HG02840 (cell line): Measurements from ENCODE around the gene MOCS3.

ENCODE experiments used
- ATAC-seq: cut with Tn5 transposase; IDR thresholded peaks from one replicate; pipeline ENCODE4 v1.9.1; 2021; ENCODE audit warnings: mild to moderate bottlenecking, moderate library complexity, moderate number of reproducible peaks; ENCODE audit not compliant: unreplicated experiment, low FRiP score

The MOCS3 gene

DNA sequence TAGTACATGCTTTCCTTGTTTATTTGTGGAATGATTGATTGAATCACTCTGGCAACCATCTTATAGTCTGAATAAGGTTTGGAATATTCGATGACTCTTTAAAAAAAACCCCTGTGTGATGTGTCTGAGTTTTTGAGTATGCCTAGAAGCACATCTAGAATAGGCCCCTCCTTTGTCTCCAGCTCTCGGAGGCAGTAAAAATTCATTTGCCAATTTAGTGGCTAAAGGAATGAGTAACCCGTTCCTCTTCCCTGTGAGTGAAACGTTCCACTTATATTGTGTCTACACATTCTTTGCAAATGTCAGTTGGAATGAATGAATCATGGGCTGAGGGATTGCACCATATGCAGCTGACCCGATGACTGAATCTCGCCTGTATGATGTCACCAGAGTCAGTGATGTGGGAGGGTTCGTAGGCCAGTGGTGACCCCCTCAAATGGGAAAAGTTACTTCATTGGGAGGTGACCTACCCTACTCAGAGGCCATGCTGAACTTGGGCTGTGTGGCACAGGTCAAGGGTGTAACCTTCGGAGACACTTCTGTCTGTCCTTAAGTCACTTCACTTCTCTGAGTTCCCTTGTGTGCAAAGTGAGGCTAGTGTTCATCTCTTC, 21.6 kb downstream of the MOCS3 start:
- no peak for ATAC-seq

DNA sequence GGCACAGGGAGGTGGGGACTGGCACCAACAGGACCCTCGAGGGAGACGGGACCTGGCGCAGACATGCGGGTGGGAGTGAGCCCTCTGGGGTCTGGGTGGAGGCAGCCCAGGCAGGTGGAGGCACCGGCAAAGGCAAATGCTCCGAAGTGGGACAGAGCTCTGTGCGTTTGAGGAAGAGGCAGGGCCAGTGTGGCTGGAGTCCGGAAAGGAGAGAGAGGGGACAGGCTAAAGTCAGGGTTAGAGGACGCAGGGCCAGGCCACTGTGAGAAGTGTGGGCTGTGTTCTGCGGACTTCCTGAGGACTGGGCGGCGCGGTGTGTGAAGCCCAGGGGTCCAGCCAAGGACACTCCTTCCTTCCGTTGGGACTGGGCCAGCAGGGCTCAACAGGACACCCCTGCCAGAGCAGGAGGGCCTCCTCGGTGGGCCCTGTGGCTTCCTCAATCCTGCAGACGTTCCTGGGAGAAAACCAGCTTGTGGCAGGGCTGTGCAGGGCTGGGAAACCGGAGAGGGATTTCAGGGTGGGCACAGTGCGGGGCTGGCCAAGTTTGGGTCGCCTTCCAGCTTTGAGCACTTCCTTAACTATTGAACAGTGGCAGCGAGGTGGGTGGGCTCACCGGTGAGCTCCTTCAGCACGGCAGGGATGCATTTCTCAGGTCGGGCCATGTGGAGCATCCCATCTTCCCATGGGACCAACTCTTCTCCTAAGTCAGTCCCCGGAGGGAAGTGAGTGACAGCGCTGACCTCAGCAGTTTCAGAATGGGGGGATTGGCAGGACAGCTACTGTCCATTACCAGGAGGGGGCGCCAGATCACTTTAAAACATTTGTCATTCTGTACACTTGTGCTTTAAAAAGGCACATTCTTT, 22.5 kb downstream of the MOCS3 start:
- ATAC-seq: no peak

DNA sequence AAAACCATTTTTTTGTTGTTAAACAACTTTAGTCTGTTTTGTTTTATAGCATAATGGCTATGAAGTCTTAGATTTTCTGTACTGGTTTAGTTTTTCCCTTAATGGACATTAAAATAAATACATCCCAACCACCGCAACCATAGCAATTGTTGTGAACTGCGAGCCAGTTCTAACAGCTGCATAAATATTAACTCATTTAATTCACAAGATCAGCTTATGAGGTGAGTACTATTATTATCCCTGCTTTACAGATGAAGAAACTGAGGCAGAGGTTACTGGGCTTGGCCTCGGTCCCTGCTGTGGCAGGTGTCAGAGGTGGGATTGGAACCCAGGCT, 23.1 kb downstream of the MOCS3 start:
- ATAC-seq: no peak

DNA sequence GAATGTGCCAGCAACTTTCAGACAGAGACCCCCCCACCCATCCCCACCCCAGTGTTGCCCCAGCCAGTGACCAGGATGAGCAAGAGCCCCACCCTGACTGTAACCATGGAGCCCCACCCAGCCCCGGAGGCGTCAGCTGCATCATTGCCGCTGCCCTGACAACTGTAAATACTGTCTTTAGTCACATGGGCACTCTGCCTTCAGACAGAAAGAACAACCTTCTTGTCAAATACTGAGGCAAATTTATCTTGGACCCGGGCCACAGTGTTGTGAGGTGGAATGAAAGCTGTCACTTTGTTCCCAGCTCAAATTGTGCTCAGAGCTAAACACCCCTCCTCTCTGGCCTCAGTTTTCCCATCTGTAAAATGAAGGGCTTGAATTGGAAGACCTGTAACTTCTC, 23.7 kb downstream of the MOCS3 start:
- no peak for ATAC-seq

DNA sequence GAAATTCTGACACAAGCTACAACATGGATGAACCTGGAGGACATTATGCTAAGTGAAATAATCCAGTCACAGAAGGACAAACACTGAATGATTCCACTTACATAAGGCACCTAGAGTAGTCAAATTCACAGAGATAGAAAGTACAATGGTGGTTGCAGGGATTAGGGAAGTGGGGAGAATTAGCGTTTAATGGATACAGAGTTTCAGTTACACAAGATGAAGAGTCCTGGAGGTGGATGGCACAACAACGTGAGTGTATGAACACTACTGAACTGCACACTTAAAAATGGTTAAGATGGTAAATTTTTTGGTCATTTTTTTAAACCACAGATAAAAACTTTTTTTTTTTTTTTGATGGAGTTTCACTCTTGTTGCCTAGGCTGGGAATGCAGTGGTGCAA, 24.7 kb downstream of the MOCS3 start:
- ATAC-seq: no peak

DNA sequence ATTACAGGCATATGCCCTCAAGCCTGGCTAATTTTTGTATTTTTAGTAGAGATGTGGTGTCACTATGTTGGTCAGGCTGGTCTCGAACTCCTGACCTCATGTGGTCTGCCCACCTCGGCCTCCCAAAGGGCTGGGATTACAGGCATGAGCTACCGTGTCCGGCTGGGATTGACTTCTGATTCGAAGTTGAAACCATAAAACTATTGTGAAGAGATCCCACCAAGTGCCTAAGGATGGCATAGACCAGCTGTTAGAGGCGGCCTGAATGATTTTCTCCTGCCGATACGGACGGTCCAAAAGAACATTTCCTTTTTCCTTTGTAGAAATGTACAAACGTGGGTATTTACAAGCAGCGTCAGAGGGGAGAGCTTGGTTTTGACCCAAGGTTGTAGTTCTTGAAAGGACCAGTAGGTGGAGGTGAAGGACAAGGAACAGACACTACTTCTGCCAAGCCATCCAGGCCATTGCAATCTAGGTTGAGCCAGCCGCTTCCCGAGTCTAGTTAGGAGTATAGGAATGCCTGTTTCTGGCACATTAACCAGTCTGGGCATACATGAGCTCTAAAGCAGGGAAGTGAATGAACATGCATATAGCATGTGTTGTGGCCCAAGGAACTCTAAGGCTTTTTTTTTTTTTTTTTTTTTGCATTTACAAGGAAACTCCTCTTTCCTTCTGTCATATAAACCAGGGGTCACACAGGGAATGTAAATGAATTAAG, 29.0 kb downstream of the MOCS3 start:
- no peak for ATAC-seq

DNA sequence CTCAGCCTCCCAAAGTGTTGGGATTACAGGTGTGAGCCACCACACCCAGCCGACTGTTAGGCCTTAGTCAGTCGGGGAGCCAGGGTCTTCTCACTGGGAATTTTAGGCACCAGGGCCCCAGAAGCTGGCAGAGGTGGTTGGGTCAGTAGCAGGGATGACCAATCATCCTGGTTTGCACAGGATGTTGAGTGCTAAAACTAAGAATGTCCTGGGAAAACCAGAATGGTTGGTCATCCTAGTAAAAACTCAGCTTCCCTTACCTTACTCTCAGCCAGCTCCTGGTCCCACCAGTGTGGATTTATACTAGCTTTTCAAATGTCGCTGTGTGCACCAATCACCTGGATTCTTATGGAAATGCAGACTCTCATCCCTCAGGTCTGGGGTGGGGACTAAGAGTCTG, 32.5 kb downstream of the MOCS3 start:
- ATAC-seq: no peak

DNA sequence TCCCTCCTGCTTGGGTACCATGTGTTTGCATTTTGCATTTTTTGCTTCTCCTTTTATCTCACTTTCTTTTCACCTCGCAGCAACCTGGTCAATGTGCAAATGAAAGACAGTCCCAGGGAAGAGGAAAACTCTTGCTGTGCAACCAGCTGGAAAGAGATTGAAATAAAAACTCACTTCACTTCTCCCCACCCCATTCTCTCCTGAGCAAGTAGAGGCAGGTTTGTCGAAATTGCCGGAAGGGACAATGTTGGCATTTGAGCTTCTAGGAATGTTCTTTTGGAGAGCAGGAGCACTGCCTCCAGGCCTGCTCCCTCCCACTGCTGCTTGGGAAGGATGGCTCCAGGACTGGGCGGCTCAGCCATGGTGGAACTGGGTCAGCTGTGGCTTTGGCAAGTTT, 33.7 kb downstream of the MOCS3 start:
- ATAC-seq: no peak

DNA sequence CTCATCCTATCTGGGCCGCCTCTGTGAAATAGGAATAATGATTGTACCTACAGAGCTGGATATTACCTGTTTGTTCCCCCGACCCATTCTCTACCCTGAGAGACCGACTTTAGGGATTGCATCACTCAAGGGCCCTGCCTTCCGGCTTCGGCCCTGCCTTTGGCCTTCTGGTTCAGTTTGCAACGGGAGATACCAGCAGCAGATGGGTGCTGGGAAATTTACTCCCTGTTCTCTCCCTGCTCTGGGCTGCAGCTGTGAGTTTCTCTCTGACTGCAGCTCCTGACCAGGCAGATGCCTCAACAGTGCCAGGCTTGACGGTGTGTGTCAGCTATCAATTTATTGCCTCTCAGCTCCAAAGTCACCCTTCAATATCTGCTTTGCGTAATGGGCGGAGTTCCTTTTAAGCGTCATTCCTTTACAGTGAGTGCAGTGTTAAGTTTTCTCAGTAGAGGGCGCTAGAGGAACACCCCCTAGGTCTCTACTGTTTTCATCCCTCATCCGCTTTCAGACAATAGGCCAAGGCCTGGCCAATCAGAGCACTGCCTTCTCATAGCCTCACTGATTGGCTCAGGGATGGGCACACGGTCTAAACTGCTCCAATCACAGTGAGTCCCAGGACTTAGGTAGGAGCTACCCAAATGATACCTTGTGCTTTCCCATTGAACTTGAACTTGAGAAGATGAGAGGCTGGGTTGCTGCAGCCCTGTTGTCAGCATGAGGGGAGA, 34.3 kb downstream of the MOCS3 start:
- ATAC-seq: no peak

DNA sequence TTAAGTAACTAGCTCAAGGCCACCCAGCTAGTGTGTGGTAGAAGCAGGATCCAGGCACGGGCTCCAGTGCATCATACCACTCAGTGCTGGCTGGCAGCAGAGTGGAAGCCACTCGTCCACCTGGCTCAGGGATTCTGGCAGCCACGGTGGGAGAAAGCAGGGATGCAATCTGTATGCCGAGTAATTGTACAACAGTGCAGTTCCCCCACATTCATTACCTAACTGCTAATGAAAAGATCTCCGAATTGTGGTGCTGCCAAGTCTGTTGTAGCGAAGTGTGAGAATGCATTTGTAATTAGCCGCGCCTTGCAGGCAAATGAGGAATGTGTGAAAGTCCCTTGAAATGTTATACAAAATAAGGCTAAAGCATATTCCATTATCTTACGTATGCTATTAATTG, 35.3 kb downstream of the MOCS3 start:
- ATAC-seq: no peak

DNA sequence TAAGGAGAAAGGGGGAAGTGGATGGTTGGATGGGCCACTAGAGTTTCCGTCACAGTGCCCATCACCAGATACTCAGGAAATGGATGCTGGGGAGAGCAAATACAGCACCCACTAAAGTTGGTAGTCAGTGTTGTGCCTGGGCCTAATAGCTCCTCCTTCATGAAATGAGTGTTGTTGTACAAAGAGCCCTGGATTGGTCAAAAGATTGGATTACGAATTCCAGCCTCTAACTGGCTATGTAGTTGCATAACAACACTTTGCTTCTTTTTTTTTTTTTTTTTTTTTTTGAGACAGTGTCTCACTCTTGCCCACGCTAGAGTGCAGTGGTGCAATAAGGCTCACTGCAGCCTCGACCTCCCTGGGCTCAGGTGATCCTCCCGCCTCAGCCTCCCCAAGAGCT, 36.9 kb downstream of the MOCS3 start:
- no peak for ATAC-seq

DNA sequence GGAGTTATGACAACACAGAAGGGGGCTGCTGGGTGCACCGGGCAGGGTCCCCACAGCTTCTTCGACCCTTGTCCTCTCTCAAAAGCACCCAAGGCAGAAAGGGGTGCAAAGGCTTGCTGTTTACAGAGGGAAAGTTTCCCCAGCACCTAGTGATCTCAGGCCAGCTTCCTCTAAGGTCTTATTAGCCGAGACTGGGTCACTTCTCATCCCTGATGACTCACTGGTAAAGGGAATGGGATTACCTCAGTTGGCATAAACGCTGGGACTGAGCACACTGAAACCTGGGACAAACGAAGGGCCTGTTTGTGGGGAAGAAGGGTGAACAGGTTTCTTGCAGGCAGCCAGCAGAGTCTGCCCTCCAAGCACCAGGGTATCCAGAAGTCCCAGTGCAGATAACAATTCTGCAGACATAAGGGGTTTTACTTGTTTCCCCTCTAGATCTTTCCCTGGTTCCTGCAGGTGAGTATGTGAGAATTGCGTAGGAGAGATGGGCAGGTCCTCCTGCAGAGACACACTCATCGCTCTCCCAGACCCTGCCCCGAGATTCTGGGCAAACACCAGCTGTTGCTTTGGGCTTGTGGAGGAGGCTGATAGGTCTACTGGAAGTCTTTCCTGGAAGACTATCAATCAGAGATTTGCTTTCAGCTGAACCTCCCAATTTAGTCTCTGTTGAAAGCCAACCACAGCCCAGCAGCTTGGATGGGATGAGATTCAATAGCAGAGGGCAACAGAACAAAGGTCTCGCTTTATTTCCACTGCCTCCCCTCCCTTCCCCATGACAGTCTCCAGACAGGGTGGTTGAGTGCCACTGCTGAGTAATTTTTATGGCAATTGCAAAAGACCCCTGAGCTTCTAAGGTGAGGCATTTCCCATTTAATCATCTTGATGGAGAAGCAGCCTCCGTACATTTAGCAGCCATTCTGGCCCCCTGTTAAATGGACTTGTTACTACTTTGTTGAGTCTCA, 38.6 kb downstream of the MOCS3 start:
- no peak for ATAC-seq

DNA sequence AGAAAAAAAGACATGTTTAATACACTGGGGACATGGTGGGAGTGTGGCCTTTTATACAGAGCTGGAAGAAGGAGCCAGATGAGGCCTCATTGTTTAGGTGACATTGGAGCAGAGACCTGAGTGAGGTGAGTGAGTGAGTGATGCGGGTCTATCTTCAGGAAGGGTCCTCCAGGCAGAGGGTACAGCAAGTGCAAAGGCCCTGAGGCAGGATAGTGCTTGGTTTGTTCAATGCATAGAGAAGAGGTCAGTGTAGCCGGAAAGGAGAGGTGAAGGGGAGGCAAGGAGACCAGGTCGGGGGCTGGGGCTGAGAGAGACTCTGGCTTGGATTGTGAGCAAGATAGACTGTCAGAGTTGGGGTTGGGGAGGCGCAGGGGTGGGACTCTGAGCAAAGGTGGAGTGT, 40.7 kb downstream of the MOCS3 start:
- no peak for ATAC-seq

DNA sequence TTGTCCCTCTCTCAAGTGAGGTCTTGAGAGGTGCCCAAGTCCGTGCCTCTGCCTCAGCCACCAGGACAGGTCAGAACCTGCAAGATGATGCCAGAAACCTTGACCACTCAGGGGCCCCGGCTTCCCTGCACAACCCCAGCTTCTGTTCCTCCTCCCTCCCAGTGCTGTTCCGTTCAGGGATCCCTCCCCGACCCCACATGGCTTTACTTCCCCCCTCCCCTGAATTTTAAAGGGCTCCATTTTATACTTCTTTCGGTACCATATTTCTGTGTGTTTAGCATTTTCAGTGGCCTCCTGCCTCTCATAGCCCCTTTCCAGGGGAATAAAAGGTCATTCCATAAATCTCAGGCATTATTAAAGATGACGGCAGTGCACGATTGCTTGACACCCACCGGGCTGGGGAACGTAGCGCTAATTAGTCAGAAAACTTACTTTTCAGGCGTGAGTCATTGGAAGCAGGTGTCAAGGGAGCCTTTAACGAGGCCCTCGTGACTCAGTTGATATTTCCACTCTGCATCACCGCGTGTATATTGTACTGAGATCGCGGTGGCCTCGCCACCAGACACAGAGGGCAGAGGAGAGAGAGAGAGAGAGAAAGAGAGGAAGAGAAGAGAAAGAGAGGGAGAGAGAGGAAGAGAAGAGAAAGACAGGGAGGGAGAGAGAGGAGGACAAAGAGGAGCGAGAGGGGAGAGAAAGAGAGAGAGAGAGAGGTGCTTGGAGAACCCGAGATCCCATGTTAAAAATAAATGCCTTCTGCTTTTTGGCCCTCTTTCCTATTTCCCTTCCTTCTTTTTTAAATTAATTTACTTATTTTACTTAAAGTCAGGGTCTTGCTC, 43.0 kb downstream of the MOCS3 start:
- ATAC-seq: no peak

DNA sequence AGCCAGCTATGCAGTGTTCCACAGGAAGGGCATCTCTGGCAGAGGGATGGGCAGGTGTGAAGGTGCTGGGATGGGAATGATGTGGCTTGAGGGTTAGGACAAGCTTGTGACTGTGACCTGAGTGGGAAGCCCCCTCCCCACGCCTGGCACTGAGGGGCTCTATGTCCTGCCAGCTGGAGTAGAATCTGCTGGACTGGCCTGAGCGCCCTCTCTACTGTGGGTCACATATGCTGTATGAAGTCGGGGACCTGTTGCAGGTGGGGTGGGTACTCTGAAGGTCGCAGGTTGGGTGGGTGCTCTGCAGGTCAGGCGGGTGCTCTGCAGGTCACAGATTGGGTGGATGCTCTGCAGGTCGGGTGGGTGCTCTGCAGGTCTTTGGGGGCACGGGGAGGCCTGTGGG, 44.0 kb downstream of the MOCS3 start:
- no peak for ATAC-seq

DNA sequence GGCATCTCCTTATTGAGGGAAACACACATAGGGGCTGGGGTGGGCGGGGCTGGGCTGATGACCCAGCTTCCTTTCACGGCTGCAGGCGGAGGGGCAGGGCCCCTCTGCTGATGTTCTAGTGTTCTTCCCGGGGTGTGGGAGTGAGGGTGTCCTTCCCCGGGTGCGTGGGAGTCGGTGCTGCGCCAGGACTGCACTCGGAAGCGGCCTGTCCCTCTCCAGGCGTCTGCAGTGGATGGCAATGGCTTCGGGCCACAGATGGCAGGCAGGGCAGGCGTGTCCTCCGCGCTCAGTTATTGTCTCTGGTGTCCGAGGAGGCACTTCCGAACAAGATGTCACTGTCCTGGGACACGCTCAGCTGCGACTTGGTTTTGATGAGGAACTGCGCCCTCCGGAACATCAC, 45.1 kb downstream of the MOCS3 start:
- ATAC-seq: no peak

DNA sequence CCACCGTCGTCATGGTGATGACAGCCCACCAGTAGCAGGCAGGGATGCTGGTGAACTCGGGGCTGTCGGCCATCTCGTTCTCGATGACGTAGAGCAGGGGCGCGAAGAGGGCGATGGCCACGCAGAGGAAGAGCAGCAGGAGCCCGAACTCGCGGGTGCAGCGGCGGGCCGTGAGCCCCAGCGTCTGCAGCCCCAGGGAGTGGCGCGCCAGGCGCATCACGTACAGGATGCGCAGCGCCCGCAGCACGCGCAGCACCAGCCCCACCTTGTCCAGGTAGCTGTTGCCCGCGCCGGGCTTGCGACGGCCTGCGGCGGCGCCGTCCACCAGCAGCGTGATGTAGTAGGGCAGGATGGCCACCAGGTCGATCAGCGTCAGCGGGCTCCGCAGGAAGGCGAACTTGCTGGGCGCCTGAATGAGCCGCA, 45.7 kb downstream of the MOCS3 start:
- ATAC-seq: no peak

DNA sequence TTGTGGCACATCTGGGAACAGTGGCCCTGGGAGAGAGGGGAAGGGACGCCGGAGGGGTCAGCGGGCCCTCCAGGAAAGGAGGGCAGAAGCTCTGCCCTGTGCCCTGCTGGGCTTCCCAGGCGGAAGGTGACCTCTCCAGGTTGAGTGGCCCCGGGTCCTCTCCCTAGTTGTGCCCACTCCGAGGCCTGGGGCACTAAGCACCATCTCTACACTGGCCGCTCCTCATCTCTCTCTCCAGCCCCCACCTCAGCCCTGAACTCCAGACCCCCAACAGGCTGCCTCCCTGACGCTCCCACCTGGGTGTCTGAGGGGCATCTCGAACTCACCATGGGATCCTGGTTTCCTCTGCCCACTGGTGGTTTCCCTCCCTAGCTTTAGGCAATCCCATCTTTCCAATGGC, 46.2 kb downstream of the MOCS3 start:
- ATAC-seq: no peak

DNA sequence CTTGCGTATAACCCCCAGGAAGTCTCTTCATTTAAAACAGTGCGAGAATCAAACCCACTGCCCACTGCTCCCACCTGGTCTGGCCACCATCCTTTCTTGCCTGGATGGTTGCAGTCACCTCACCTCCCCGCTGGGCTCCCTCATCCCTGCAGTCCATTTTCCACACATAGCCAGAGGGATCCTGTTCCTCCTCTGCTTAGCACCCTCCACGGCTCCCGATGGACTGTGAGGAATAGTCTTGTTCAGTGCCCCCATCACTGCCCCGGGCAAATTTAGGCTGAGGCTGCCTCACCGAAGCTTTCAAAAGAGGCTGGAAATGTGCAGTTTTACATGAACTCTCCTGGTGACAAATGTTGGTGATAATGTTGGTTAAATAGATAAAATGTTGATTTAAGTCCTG, 46.6 kb downstream of the MOCS3 start:
- ATAC-seq: no peak
